ENCODE data around the gene CYP19A1.

The CYP19A1 gene

DNA sequence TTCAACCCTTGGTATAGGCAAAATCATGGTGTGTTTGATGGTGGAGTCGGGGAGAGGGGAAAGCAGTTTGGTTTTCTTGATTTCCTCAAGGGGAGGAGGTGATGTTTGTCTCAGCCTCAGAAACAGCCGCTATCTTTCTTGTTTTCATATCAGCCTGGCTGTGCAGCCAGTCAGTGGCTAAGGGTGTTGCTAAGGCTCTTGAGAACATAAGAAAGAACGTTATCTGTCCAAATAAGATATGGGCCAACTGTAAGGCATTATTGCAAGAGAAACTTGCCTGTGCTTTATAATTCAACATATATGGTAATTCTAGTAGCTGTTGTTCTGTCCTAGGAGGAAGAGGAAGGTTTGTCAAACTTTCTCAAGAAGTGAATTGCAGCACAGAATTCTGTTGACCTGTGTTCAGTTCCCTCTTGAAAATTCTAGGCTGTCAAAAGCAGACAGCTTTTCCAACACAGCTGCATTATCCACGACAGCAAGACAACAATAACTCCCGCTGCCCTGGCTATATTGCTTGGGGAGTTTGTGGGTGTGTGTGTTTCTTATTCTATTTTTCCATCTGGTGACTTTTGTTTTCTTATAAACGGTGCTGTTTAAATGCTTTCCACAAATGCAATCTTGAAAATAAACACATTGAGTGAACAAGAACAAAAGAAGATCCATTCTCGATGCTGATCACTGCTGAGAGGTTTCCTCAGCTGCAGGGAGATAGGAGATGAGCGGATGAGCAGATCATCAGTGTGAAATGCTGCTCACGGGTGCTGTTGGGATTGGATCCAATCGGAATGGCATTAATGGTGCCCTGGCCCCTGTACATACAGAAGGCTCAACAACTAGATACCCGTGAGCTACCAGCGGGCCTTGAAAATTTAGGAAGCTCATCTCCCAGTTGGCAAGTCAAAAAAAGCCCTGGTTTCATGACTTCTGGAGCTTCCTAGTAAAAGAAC is 152.9 kb downstream of the CYP19A1 start:
- H3K4me3 ChIP-seq (replicated peaks in 1 of 2; ENCODE audit: low read depth in 2 of 2, low read length in 2 of 2) = no peak overlapping the region

GRCh38 chr15:51184627-51185026 is 153.8 kb downstream of the CYP19A1 start:
- no peak for DNase-seq (ENCODE audit: low read depth in 2 of 2)
- H3K4me3 ChIP-seq (replicated peaks in 1 of 2; ENCODE audit: low read depth in 2 of 2, low read length in 2 of 2) = no peak overlapping the region
- TF ChIP-seq CTCF (IDR thresholded peaks at IDR 0.05; ENCODE audit: low read depth, low read length) = no peak

More for the DNA sequence above, 152.9 kb downstream of the CYP19A1 start:
- peak in 1 of 2 donors; percentile 32 for DNase-seq (ENCODE audit: low read depth in 2 of 2)
- TF ChIP-seq CTCF (IDR thresholded peaks at IDR 0.05; ENCODE audit: low read depth, low read length) = no peak

- DNase-seq (ENCODE audit: low read depth in 2 of 2) = no peak
- TF ChIP-seq CTCF (IDR thresholded peaks at IDR 0.05; ENCODE audit: low read depth, low read length) = no peak
- H3K4me3 ChIP-seq (replicated peaks in 1 of 2; ENCODE audit: low read depth in 2 of 2, low read length in 2 of 2) = no peak overlapping the region
Observed at GRCh38 chr15:51183076-51183475, 155.3 kb downstream of the CYP19A1 start.

- TF ChIP-seq CTCF (IDR thresholded peaks at IDR 0.05; ENCODE audit: low read depth, low read length) = no peak
- no peak overlapping the region for H3K4me3 ChIP-seq (replicated peaks in 1 of 2; ENCODE audit: low read depth in 2 of 2, low read length in 2 of 2)
- no peak for DNase-seq (ENCODE audit: low read depth in 2 of 2)
Observed at GRCh38 chr15:51181905-51182304, 156.5 kb downstream of the CYP19A1 start.

- H3K4me3 ChIP-seq (replicated peaks in 1 of 2; ENCODE audit: low read depth in 2 of 2, low read length in 2 of 2) = no peak overlapping the region
- TF ChIP-seq CTCF (IDR thresholded peaks at IDR 0.05; ENCODE audit: low read depth, low read length) = no peak
- no peak for DNase-seq (ENCODE audit: low read depth in 2 of 2)
Observed at GRCh38 chr15:51181221-51181620, 157.2 kb downstream of the CYP19A1 start.

GRCh38 chr15:51180534-51180933 is 157.9 kb downstream of the CYP19A1 start:
- DNase-seq (ENCODE audit: low read depth in 2 of 2) = no peak
- no peak for TF ChIP-seq CTCF (IDR thresholded peaks at IDR 0.05; ENCODE audit: low read depth, low read length)
- no peak overlapping the region for H3K4me3 ChIP-seq (replicated peaks in 1 of 2; ENCODE audit: low read depth in 2 of 2, low read length in 2 of 2)

Measured in cardiac fibroblast (primary cell).